HG03280 (cell line): Measurements from ENCODE around the gene C5orf63.
"Not testable (repeated sequence)": the region's sequence is repeated elsewhere in the genome, so short reads cannot be mapped to it uniquely, and the experiment has no call there.

ENCODE experiments used
- ATAC-seq: cut with Tn5 transposase; IDR thresholded peaks from one replicate; pipeline ENCODE4 v1.9.1; 2021; ENCODE audit warnings: mild to moderate bottlenecking, moderate library complexity; ENCODE audit not compliant: unreplicated experiment

The C5orf63 gene

DNA sequence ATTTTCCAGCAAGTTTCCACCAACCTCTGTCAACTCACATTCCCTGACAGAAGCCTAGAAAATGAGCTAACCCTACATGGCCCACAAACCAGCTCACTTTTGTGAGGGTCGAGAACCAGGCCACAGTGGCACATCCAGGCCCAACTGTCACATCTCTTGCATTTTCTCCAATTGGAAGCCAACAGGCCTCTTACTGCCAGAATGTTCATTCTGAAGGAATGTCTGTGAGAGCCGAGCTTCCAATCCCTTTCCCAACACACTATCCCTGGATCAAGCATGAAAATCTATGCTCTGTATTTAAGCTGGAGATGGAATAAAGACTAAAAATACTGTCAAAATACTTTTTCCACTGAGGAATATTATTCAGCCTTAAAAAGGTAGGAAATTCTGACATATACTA lies 62.9 kb downstream of the C5orf63 start:
- ATAC-seq = no peak

- no peak for ATAC-seq
Measured at GRCh38 chr5:127009784-127010183, 63.5 kb downstream of the C5orf63 start.

- ATAC-seq = no peak
Measured at GRCh38 chr5:127008300-127008975, 64.9 kb downstream of the C5orf63 start.

DNA sequence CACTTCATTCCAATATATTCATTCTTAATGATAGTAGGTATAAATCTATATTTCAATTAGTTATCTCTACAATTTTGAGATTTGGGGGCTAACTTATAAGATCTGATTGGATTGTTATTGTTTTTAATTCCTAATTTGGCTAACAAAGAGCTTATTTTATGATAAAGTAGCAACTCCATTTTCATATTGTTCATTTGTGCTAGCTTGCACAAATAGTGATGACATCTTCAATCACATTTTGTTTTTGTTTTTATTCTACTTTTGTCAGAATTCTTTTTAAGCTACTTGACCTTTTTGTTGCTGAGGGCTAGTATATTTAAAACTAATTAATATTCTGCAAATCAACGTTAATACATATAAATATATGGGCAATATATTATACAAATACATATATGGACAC lies 65.8 kb downstream of the C5orf63 start:
- no peak for ATAC-seq

DNA sequence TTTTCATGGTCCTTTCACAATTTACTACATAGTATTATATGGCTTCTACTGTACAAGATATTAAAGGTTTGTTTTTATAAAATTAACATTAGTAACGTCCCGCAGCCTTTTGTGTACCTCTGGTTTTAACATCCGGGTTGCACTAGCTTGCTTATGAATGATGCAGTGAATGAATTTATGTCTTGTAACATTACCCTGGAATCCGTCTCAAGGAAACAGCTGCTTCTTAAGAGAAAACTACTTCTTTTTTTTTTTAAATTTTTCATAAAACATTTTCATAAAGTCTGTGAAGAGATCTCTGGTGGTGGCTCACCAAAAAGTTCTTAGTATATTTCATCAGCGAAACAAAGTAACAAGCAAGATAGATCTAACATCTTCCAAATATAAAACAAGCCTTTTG lies 66.6 kb downstream of the C5orf63 start:
- ATAC-seq = no peak

DNA sequence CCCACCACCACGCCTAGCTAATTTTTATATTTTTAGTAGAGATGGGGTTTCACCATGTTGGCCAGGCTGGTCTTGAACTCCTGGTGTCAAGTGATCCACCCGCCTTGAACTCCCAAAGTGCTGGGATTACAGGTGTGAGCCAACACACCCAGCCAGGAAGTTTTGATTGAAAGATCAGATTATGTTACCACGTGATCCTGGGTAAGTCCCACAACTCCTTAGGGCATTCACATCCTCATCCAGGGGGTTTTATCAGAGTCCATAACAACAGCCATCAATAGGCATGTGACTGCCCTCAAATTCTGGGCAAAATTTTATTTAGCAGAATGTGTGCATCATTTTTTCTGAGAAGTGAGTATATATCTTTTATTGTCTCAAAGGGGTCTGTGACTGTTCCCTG lies 68.0 kb downstream of the C5orf63 start:
- ATAC-seq = not testable (repeated sequence)

GRCh38 chr5:127004721-127005120 lies 68.6 kb downstream of the C5orf63 start:
- ATAC-seq = no peak

DNA sequence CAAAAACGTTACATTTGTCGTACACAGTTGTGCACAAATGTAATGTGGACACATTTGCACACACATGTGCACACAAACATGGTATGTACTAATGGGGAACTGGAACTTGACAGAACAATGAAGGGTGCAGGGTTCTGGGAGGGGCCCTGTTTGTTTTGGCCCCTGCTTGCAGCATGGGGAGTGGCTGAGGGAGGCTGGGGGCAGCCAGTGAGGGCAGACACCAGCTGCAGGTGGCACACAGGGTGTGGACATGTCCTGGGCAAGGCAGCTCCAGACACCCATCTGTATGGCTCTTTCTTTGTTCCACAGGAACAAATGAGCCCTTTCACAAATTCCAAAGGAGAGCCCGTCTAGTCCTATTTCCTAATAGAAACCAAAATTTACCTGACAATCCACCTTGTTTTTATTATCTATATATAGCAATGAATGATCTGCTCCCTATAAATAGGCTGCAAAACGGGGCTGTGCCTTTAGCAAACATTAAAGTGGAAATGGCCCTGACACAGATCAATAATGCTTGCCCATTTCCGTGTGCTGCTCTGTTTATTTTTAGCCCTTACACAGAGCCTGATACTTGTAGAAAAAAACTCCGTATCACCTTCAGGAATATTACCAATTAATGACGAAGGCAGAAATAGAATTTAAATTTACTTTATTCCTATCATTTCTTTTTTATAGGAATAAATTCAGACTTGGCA lies 69.4 kb downstream of the C5orf63 start:
- no peak for ATAC-seq

DNA sequence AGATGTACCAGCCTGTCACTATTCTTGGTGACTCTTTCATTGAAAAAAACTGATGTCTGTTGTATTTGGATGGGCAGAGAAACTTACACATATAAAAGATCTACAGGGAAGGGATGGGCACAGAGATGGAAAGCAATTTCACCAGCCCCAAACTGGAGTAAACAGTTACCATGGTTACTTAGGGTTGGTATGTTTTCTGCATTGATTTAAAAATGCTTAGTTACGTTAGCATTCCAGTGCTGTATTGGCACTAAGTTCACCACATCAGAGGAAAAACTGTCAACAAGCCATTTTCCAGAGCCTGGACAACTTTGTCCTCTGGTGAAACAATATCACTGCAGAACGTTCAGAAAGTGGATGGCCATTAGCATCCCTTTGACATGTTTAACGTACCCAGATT lies 70.9 kb downstream of the C5orf63 start:
- no peak for ATAC-seq

- no peak for ATAC-seq
Measured at GRCh38 chr5:127001621-127002296, 71.5 kb downstream of the C5orf63 start.
